ENCODE data around the gene TRAF7. TPM values are rescaled to one million over a fixed set of nuclear protein-coding genes. Genes with fewer than 3 reads are reported as not detected.

Gene TRAF7
- total RNA-seq, 1 experiment from 2014 or later, result 160 TPM

- Histone ChIP-seq H3K9me3 (ENCODE audit: control insufficient read depth in 1 of 2, insufficient read depth in 1 of 2, low read depth in 1 of 2, low read length in 2 of 2) (no peaks in the 10 kb centered on the region), H3K27me3 (ENCODE audit: insufficient read depth, low read length) (no peaks in the 10 kb centered on the region), H3K4me1 (ENCODE audit: control insufficient read depth in 1 of 2, insufficient read depth in 2 of 2, low read length in 2 of 2) (peaks cover 14 to 36% of the 10 kb centered on the region in 2 experiments), H3K27ac (ENCODE audit: low read depth, low read length) (no peak overlapping the region), H3K9ac (ENCODE audit: low read length) (no peak overlapping the region), H3K4me3 (replicated peaks in 1 of 2; ENCODE audit: low read depth in 1 of 2, low read length in 2 of 2) (no peak overlapping the region), H3K79me2 (ENCODE audit: insufficient read depth, low read length) (peaks cover 37% of the 10 kb centered on the region), H3K9me2 (ENCODE audit: insufficient read depth) (no peaks in the 10 kb centered on the region), H4K20me1 (ENCODE audit: insufficient read depth) (peaks cover 8% of the 10 kb centered on the region; the same call in 1 of the 2 replicates), H3K36me3 (ENCODE audit: control insufficient read depth in 1 of 2, insufficient read depth in 2 of 2, low read length in 2 of 2) (peaks cover 4 to 28% of the 10 kb centered on the region in 2 experiments; a peak in 3 of 4 replicates), H3K4me2 (ENCODE audit: low read length) (no peak overlapping the region), H2AFZ (ENCODE audit: low read depth, low read length, poor library complexity, severe bottlenecking) (no peak overlapping the region)
- BruUV-seq (replicated peaks), result no TSS peak
- TF ChIP-seq FOSL1 (IDR thresholded peaks at IDR 0.05; ENCODE audit: low read depth) (no peak), CBX3 (IDR thresholded peaks at IDR 0.05; ENCODE audit: low read depth) (no peak), REST (IDR thresholded peaks at IDR 0.05; ENCODE audit: low read depth) (no peak), ATF3 (IDR thresholded peaks at IDR 0.05) (no peak), SIN3A (IDR thresholded peaks at IDR 0.05; ENCODE audit: low read depth) (no peak), CEBPB (IDR thresholded peaks at IDR 0.05; ENCODE audit: low read depth) (no peak), TCF7L2 (IDR thresholded peaks at IDR 0.05; ENCODE audit: borderline replicate concordance, extremely low read depth, insufficient read depth, insufficient read length) (no peak)
- no peak for DNase-seq (ENCODE audit: low read depth, low spot score)
- RAD21 ChIA-PET (ENCODE audit: low non-redundant PET in 1 of 2, low total read pairs in 2 of 2, uncharacterized antibody in 2 of 2, unreplicated experiment in 2 of 2), result no interaction called here
- CTCF ChIA-PET, result no interaction called here
- intact Hi-C loops (cut with micrococcal nuclease), result no loop called here
- POLR2A ChIA-PET, result no interaction called here
- ATAC-seq, result no peak
Measured at GRCh38 chr16:2207872-2208271, 52.3 kb downstream of the TRAF7 start.
